Stimulated activated CD4-positive, alpha-beta T cell treated with anti-CD3 and anti-CD28 coated beads, Interleukin-15, amount 100 ng/mL, for 1 hour (primary cell): ENCODE data around the gene KDELR1.
"Not testable (repeated sequence)": the region's sequence is repeated elsewhere in the genome, so short reads cannot be mapped to it uniquely, and the experiment has no call there.

Experiments
- DNase-seq, 2 donors: peaks; one replicate each; pipeline ENCODE4 v3.0.0-alpha.2; 2020; ENCODE audit warnings: low read depth in 1 of 2, low spot score in 1 of 2

Gene KDELR1

DNA sequence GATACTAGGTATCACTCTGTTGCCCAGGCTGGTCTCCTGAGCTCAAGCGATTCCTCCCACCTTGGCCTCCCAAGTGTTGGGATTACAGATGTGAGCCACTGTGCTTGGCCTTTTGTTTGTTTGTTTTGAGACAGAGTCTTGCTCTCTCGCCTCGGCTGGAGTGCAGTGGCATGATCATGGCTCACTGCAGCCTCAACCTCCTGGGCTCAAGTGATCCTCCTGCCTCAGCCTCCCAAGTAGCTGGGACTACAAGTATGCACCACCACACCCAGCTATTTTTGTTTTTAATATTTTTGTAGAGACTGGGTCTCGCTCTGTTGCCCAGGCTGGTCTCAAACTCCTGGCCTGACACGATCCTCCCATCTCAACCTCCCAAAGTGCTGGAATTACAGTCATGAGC lies 19.6 kb downstream of the KDELR1 start:
- not testable (repeated sequence) for DNase-seq

DNA sequence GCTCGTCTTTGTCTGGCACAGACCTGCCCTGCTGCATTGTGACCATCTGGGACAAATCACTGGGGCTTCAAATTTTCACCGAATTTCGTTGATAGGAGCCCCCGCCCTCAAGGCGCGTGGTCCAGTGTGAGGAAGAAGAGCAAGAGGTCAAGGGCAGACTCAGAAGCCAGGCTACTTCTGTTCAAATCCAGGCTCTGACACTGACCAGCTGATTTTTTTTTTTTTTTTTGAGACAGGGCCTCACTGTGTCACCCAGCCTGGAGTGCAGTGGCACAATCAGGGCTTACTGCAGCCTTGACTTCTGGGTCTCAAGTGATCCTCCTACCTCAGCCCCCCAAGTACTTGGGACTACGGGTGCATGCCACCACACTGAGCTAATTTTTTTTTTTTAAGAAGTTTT lies 20.0 kb downstream of the KDELR1 start:
- no peak for DNase-seq

DNA sequence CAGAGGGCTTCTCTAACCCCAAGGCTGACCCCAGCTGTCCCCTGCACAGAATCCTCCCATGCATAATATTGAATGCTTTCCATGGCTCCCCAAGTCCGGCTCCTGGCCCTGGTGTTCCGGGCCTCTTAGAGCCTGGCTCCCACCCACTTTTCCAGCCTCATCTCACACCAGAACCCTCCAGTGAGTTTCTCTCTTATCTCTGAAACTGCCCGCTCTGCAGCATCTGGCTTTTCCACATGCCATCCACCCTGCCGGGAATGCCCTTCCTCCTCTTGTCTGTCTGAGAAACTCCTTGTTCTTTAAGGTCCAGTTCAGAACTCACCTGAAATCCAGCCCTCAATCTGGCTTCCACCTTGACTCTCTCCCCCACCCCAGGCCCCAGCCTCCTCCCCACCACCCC lies 20.4 kb downstream of the KDELR1 start:
- no peak for DNase-seq

DNA sequence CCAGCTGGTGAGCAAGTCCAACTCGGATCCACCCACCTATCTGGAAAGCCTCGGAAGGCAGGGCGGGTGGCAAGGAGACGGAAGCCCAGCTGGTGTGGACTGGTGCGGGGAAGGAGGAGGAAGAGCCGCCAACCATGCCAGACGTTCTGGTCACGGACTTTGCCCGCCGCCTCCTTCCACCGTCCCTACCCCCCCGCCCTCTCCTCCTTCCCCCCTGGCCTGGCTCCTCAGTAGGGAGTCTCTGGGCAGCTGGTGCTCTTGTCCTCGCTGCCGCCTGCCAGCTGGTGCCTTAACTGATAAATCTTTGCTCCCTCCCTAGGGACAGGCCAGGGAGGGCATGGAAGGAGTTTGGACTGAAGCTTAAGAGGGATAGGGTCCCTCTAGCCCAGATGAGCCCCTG lies 22.4 kb downstream of the KDELR1 start:
- no peak for DNase-seq

DNA sequence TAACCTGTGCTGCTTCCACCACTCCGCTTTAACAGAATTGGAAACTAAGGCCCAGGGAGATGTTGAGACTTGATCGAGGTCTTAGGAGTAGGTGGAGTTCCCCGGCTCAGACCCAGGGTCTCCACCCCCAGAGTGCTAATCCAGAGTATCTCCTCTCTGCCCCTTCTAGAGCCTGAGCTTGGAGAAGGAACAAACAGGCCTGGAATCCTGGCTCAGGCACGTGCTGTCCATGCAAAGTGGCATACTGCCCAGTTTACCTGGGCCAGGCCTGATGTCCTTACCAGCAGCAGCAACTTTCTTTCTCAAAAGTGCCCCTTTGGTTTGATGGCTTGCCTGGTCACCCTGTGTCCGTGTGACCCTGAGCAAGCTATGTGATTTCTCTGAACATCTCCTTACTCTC lies 23.5 kb downstream of the KDELR1 start:
- no peak for DNase-seq

DNA sequence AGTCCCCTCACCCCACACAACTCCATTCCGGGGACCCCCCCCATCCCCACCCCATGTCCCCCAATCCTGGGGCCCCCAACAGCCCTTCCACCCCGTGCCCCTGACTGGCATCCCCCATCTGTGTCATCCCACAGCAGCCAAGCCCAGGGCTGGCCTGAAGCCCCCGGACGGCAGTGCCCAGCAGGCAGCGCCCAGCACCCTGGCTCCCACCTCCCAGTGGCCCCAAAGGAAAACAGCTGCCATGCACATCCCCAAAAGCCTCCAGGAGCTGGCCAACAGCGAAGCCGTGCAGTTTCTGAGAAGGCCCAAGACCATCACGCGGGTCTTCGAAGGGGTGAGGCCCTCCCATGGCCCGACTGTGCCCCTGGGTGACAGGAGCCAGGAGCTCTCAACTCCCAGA lies 25.7 kb downstream of the KDELR1 start:
- DNase-seq, result no peak

DNA sequence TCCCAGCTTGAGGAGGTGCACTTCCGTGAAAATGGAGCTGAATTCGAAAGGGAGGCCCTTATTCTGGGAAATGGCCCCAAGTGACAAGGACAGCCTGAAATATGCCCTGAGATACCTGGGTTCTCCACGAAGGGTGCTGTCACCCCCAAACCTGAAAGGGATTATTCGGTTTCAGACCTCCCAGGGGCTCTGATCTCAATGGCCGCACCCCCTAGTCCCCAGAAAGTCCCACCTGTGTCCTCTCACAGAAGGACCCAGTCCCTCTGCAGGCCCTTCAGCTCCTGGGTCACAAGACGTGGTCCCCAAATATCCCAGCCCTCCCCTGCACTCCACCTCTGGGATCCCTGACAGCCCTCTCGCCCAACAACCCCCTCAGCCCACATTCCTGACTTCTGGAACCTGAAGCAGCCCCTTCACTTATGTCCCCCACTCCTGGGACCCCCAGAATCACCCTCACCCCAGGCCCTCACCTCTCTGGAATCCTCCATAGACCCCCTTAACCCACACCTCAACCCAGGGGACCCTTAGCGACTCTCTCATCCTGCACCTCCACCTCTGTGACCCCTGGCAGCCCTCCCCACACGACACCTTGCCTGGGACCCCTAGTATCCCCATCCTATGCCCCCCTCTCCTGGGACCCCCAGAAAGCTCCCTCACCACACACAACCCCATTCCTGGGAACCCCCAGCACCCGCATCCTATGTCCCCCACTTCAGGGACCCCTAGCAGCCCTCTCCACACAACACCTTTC lies 26.6 kb downstream of the KDELR1 start:
- no peak for DNase-seq

DNA sequence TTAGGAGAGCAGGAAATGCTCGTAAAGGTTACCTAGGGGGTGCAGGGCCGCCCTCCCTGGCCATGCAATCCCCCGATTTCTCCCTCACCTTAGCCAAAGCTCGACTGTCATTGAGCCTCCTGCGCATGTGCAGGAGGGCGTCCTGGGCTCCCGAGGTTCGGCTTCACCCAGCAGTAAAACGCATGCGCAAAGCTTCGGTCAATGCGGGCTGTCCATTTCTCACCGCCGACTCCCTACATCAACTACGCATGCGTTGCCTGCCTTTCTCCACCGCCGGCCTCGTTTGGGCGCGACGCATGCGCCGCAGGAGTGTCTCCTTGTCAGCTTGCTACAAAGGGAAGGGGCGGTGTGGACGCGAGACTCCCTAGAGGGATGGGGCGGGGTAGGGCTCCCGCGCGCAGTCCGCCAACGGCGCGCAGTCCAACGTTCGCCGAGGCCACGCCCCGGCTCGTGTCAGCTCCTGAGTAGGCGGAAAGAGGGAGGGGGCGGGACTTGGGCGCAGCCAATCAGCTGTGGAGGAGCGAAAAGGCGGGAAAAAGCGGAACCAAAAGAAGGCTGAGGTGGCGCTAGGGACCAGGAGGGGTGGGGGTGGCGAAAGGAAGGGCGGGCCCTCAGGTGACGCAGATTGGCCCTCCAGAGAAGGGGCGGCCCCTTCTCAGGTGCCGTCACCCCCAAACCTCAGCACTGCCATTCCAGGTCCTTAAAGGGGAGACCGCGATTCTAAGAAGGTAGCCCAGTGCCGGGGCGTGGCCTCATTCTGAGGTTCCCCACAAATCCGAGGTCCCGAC lies 27.3 kb downstream of the KDELR1 start, which contains the start of the genes SYNGR4 and TMEM143:
SYNGR4 (plus strand) TSS at position 558 of the 788 bp plus-strand sequence. CDS start 1,476 bp downstream, outside the sequence.
TMEM143 (minus strand) TSS at position 131 of the 788 bp plus-strand sequence; CDS start at position 111, 20 bp downstream.
- DNase-seq, result peak; percentile 92 to 97

DNA sequence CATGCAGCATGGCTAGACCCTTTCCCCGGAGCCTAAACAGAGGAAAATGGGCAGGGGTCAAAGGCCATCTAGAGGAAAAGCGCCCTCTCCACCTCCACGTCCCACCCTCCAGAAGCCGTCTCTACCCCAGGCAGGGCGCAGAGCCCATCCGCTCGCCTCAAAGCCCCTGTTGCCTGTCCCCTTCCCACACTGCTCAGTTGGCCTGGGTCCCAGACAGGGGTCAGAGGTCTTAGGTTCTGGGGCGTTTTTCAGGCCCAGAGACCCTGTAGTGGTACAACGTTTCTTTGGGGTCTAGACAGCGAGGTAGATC lies 27.9 kb downstream of the KDELR1 start:
- DNase-seq, result no peak

DNA sequence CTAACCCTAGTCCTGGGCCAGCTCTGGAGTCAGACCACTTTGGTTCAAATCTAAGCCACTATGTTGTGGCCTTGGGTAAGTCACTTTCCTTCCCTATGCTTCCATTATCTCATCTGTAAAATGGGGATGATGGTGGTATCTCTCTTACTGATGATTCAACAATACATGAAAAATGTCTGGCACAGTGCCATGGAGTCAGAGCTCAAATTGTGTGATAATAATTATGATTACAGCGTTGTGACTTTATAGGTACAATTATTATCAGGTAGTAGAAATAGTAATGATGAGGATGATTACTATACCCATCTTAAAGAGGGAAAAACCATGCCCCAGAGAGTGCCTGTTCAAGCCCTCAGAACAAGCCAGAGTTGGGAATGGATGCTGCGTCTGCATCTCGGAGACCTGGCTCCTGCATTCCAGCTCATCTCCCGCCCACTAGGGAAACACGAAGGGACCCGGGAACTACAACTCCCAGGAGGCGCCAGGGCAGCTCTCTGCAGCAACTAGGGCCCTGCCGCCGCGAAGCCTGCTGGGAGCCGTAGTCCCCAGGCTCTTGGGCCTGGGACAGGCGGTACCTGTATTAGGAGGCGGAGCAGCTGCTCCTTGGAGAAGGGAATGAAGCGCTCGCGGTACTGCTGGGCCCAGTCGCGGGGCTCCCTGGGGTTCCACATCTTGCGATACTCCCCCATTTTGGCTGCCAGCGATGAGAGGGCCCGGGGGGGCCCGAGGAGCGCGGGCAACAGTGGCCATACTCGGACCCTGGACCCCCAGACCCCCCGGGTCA lies 28.4 kb downstream of the KDELR1 start:
- peak; percentile 77 for DNase-seq

DNA sequence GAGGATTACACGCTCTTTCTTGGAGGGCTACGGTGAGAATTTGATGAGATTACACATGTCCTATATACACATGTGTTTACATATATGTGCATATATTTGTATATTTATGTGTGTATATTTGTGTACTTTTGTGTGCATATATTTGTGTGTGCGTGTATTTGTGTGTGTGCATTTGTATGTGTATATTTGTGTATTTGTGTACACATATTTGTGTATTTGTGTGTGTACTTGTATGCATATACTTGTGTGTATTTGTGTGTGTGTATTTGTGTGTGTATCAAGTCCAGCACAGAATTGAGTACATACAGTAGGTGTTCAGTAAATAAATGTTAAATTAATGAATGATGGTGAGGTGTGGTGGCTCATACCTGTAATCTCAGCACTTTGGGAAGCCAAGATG lies 29.4 kb downstream of the KDELR1 start:
- DNase-seq, result no peak

DNA sequence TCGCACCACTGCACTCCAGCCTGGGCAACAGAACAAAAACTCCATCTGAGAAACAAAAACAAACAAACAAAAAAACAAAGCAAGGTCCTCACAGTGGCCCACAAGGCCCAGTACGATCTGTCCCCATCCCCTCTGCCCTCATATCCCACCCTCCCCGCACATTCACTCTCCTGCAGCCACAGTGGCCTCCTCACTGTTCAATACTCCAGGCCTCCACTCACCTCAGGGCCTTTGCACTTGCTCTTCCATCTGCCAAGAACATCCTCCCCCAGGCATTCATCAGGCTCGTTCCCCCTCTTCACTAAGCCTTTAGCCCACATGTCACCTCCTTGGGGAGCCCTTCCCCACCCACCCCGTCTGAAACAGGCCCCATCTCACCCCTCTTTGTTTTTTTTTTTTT lies 32.2 kb downstream of the KDELR1 start:
- no peak for DNase-seq

DNA sequence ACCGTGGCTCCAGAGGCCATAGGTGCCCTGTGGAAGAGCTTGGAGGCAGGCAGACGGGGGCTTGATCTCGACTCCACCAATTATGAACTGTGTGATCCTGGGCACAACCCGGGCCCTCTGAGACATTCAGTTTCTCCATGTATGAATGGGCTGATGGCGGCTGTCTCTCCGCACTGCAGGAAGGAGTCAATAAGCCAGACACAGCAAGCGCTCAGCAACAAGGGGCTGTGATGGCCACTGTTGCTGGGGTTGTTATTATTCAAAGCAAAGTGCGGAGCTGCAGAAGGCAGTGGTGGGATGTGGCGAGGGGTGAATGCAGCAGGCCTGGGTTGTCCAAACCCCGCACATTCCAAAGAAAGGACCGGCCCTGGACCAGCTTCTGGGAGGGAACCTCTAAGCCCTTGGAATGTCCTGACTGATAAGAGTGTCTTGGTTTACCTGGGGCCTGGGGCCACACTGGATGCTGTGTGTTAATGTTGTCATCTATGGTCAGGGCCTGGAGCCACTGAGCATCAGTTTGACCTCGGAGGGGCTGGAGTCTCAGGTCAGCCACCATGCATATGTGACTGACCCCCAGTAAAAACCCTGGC lies 35.9 kb downstream of the KDELR1 start:
- DNase-seq, result no peak

DNA sequence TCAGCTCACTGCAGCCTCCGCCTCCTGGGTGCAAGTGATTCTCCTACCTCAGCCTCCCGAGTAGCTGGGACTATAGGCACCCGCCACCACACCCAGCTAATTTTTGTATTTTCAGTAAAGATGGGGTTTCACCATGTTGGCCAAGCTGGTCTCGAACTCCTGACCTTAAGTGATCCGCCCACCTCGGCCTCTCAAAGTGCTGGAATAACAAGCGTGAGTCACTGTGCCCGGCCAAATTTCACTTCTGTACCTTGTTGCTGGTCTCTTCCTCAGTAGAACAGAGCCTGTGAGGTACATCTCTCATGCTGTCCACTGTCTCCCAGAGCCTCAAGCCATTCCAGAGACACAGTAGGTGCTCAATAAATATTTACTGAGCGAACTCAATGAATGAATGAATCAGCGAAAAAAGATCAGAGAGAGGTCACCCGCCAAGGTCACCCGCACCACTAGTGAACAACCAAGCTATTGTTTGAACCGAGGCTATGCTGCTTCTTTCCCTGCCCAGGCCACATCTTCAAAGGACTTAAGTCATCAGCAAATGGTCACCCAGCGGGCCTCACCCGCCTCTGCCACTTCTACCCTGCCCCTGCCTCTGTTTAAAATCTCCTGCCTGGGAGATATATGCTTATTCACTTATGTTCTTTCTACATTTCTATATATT lies 36.9 kb downstream of the KDELR1 start:
- DNase-seq, result no peak

DNA sequence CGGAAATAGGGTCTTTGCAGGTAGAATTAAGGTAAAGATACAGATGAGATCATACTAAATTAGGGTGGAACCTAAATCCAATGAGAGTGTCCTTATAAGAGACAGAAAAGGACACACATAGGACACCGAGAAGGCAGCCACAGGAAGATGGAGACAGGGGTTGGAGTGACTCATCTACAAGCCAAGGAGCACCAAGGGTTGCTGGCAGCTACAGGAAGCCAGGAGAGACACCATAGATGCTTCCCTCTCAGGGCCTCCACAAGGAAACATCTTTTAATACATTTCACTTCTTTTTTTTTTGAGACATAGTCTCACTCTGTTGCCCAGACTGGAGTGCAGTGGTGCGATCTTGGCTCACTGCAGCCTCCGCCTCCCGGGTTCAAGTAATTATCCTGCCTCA lies 37.7 kb downstream of the KDELR1 start:
- DNase-seq, result no peak

DNA sequence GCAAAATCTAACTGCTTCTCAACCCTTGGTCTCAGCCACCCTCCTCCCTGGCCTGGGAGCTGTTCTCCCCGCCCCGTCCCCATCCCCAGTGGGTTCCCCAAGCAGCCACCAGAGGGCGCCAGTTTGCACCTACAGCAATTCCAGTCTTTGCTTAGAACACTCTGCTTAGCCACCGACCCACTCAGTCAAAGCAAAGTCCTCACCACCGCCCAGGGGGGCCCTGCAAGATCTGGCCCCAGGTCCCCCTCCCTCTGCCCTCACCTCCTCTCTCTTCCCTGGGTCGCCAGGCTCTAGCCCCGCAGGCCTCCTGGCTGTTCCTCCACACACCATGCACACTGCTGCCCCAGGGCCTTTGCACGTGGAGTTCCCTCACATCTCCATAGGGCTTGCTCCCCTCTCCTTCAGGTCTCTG lies 40.0 kb downstream of the KDELR1 start:
- peak; percentile 59 to 76 for DNase-seq

DNA sequence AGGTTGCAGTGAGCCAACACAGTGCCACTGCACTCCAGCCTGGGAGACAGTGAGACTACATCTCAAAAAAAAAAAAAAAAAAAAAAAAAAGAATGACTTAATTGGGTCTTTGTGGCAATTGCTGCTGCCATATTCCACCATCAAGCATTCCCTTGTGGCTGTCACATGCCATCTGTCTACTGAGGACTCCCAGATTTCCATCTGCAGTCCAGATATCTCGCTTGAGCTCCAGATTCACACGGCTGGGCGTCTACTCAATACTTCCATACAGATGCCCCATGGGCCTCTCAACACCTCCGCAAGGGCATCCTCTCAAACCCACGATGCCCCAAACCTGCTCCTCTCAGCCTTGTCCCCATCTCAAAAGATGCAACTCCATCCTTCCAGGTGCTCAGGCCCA lies 40.5 kb downstream of the KDELR1 start:
- no peak for DNase-seq

DNA sequence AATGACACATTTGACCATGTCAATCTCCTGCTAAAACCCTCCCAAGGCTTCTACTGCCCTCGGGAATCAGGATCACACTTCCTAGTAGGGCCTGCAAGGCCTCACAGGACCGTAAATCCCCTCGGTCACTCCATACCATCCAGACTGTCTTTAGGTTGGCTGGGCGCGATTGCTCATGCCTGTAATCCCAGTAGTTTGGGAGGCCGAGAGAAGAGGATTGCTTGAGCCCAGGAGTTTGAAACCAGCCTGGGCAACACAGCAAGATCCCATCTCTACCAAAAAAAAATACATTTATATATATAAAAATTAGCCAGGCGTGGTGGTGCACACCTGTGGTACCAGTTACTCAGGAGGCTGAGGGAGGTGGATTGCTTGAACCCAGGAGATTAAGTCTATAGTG lies 42.6 kb downstream of the KDELR1 start:
- no peak for DNase-seq

DNA sequence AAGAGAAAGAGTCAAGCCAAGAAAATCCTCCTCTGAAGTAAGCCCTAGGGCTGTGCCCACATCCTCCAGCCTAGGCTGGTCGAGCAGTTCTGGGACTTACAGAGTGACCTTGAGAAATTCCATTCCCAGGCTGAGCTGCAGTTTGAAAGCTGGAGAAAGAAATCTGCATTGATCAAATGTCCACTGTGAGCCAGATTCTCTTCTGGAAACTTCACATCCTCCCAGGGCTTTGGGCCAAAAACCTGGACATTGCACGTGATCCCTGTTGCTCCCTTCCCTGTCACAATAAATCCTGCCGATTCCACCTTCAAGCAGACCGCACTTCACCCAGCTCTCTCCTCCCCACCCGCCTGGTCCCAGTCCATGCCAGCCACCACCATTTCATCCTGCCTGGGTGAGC lies 43.3 kb downstream of the KDELR1 start:
- DNase-seq, result no peak

DNA sequence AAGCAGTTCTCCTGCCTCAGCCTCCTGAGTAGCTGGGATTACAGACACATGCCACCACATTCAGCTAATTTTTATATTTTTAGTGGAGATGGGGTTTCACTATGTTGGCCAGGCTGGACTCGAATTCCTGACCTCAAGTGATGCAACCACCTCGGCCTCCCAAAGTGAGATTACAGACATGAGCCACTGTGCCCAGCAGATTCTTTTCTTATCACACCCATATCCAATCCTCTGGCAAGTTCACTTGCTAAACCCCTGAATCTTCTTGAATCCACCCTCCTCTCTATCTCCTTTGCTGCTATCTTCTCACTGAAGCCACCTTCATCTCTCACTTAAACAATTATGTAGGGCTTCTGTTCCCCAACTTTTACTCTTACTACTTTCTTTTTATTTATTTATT lies 45.2 kb downstream of the KDELR1 start:
- DNase-seq, result no peak

DNA sequence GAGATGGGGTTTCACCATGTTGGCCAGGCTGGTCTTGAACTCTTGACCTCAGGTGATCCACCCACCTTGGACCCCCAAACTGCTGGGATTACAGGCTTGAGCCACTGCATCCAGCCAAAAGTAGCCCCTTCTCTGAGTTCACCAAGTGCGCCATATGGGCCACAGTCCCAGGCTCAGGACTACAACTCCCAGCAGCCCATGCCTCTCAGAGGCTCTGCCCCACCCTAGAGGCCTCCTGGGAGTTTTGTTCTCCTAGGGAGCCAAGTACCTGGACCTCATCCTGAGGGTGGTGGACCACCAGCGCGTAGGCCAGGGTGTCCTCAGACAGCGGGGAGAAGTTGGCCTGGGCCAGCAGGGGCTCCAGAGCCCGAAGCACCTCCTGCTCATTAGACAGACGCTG lies 46.5 kb downstream of the KDELR1 start:
- DNase-seq, result no peak
